ENCODE results near the gene BRK1.
"Not testable (repeated sequence)": the region's sequence is repeated elsewhere in the genome, so short reads cannot be mapped to it uniquely, and the experiment has no call there.

The BRK1 gene

GRCh38 chr3:10115326-10116137 lies at the start of gene BRK1:
Gene BRK1 (plus strand): TSS chr3:10115675. CDS start chr3:10115702, 27 bp downstream.
- peak; percentile 78 for DNase-seq

- not testable (repeated sequence) for DNase-seq
Observed at GRCh38 chr3:10070077-10070476, 45.4 kb upstream of the BRK1 start.

- DNase-seq = no peak
Observed at GRCh38 chr3:10074666-10075065, 40.8 kb upstream of the BRK1 start.

- DNase-seq = no peak
Observed at GRCh38 chr3:10081871-10082270, 33.6 kb upstream of the BRK1 start.

- no peak for DNase-seq
Observed at GRCh38 chr3:10085738-10086137, 29.7 kb upstream of the BRK1 start.

DNA sequence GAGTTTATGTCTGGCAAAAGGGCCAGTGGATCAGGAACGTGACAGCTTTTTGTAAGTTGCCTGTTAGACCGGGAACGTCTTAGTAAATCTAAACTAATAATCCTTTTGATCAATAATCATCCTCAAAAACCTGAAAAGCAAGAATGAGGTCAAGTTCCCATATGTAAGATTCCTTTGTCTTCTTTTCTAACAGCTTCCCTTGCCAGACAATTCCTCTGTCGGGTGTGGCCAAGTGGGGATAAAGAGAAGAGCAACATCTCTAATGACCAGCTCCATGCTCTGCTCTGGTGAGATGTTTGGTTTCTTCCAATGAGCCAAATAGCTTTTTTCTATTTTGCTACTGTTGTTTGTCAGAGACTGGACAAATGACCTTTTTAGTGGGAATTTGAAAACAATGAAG lies 27.2 kb upstream of the BRK1 start:
- no peak for DNase-seq

DNA sequence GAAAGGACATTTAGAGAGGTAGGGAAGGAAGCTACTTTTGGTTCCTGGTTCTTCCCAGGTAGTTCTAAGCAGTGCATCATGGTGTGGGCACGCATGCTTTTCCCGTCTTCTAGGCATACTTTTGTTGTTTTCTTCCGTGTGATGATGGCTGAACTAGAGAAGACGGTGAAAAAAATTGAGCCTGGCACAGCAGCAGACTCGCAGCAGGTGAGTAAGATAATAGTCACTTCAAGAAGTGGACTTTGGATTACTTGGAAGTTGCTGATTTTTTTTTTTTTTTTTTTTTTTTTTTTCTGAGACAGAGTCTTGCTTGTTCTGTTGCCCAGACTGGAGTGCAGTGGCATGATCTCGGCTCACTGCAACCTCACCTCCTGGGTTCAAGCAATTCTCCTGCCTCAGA lies 25.3 kb upstream of the BRK1 start:
- no peak for DNase-seq

DNA sequence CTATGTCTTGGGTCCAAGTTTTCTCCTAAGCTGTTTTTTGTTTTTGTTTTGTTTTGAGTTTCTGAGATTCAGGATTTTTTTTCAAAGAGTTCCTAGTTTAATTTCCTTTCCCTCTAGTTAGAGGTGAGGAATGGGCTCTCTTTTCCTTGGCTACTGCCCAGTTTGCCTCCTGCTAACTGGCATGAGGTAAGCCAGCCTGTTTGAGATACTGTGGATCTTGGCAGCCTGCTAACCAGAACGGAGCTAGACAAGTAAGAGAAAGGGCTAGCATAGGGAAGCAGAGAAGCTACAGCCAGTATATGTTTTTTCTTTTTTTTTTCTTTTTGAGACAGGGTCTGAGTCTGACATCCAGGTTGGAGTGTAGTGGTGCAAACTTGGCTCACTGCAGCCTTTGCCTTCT lies 24.7 kb upstream of the BRK1 start:
- DNase-seq = not testable (repeated sequence)

GRCh38 chr3:10091387-10091786 lies 24.1 kb upstream of the BRK1 start:
- DNase-seq = not testable (repeated sequence)

- no peak for DNase-seq
Observed at GRCh38 chr3:10093678-10094077, 21.8 kb upstream of the BRK1 start.

DNA sequence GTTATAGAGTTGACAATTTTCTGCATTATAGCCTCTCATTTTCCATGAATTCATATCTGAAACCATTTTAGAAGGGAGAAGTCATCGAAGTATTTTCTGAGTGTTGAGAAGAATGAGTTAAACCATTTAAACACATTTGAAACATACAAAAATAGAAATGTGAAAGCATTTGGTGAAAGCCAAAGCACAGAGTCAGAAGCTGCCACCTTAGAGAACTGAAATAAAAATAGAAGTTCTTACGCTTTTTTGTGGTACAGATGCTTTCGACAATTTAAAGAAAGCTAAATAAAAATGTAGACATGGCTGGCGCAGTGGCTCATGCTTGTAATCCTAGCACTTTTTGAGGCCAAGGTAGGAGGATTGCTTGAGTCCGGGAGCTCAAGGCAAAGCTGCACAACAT lies 16.4 kb upstream of the BRK1 start:
- DNase-seq = no peak

DNA sequence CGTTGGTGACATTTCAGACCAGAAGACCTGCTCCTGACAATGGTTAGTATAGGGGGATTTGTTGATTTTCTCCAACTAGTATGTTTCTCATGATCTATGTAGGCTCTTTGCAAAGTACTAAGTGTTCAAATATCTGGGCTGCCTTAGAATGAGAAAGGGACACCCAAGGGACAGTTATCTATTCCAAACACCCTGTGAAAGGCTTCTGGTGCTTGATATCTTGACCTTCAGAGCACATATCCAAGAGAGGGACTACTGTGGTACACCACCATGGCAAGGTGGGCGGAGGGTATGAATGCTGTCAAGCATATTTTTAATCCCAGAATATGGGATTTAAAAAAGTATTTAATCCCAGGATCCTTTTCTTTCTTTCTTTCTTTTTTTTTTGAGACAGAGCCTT lies 8.6 kb upstream of the BRK1 start:
- DNase-seq = no peak

DNA sequence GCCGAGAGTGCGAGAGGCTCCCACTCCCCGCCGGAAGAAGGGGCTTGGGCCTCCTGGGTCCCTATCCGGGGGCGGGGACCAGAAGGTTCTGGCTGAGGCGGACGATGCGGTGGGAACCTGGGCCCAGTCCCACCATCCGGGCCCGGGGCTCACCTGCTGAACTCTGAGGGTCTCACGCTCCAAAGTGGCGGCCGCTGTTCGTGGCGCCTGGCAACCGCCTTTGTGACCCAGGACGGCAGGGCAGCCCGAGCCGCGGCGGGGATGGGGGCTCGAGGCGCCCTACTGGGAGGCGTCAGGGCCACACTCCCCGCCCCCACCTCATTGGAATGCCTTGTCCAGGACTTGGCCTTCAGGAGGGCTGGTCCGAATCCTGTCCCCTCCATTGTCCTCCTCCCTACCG lies 7.4 kb upstream of the BRK1 start, which contains the start of gene FANCD2OS:
TSS of gene FANCD2OS (minus strand) at position 165 of the 400 bp plus-strand sequence. CDS start 3,481 bp downstream, outside the sequence.
- DNase-seq = no peak

GRCh38 chr3:10116138-10116460 lies 624 bp downstream of the BRK1 start:
- DNase-seq = no peak

DNA sequence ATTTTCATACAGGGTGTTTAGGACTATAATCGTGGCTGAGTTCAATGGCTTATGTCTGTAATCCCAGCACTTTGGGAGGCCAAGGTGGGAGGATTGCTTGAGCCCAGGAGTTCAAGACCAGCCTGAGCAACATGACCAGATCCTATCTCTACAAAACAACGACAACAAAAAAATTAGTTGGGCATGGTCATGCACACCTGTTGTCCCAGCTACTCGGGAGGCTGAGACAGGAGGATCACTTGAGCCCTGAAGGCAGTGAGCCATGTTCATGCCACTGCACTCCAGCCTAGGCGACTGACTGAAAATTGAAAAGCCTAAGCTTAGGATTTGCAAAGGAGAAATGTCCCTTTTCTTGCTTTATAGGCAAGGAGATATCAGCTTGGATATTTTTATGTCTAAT lies 1.5 kb downstream of the BRK1 start:
- DNase-seq = no peak

DNA sequence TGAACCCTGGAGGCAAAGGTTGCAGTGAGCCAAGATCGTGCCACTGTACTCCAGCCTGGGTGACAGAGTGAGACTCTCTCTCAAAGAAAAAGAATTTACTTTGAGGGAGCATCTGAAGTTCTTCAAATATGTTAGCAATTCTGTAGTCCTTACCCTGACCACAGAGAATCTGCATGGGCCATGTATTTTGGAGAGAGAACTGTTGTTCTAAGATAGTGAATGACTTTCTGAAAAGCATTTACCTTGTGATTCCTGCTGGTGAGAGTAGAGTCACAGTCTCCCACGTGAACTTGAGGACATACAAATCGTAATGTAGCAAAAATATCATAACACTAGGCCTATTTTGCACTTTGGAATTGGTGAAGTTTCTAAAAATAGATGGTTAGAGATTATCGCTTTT lies 3.9 kb downstream of the BRK1 start:
- no peak for DNase-seq

GRCh38 chr3:10121064-10121463 lies 5.6 kb downstream of the BRK1 start:
- no peak for DNase-seq

DNA sequence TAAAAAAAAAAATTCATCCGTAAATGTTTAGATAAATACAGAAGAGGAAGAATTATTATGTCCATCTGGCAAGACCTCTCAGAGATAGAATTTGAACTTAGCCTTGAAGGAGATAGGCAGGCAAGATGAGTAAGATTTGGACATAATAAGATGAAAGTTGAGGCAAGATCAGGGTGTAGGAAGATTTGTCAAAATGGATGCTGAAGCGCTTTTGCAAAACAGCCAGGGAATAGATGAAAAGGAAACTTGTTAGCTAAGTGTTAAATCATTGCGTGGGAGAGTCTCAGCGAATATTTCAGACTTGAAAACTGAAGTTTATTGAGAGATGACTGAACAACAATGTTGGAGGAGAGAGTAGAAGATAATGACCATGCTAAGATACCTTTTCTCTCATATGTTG lies 7.2 kb downstream of the BRK1 start:
- no peak for DNase-seq

DNA sequence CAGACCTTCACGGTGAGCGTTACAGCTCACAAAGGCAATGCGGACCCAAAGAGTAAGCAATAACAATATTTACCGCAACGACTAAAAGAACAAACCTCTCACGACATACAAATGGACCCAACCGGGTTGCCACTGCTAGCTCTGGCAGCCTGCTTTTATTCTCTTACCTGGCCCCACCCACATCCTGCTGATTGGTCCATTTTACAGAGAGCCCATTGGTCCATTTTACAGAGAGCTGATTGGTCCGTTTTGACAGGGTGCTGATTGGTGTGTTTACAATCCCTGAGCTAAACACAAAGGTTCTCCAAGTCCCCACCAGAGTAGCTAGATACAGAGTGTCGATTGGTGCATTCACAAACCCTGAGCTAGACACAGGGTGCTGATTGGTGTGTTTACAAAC lies 20.4 kb downstream of the BRK1 start:
- not testable (repeated sequence) for DNase-seq

DNA sequence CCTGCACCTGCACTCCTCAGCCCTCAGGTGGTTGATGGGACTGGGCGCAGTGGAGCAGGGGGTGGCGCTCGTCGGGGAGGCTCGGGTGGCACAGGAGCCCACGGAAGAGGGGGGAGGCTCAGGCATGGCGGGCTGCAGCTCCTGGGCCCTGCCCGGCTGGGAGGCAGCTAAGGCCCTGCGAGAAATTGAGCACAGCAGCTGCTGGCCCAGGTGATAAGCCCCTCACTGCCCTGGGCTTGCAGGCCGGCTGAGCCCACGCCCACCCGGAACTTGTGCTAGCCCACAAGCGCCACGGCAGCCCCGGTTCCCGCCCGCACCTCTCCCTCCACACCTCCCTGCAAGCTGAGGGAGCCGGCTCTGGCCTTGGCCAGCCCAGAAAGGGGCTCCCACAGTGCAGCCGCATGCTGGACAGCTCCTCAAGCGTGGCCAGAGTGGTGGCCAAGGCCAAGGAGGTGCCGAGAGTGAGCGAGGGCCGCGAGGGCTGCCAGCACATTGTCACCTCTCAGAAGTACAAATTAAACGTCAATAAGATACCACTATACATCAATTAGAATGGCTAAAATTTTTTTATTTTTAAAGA lies 21.0 kb downstream of the BRK1 start:
- DNase-seq = no peak

DNA sequence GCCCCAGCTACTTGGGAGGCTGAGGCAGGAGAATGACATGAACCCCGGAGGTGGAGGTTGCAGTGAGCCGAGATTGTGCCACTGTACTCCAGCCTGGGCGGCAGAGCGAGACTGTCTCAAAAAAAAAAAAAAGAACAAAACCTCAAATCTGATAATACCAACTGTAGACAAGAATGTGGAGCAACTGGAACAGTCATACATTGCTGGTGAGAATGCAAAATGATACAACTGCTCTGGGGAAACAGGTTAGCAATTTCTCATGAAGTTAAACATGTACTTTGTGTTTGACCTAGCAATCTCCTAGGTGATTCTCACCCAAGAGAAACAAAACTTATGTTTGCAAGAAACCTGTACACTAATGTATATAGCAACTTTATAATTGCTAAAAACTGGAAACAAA lies 21.7 kb downstream of the BRK1 start:
- no peak for DNase-seq

DNA sequence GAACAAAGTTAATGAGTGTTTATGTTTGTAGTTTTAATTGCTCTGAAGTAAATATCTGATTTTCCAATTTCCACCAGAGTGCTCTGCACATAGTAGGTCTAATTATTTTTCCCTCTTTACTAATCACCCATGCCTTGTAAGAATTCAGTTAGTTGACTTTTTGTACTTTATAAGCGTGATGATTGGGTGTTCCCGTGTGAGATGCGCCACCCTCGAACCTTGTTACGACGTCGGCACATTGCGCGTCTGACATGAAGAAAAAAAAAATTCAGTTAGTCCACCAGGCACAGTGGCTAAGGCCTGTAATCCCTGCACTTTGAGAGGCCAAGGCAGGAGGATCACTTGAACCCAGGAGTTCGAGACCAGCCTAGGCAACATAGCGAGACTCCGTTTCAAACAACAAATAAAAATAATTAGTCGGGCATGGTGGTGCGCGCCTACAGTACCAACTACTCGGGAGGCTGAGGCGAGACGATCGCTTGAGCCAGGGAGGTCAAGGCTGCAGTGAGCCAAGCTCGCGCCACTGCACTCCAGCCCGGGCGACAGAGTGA lies 25.6 kb downstream of the BRK1 start:
- no peak for DNase-seq

GRCh38 chr3:10142707-10143560 lies 27.5 kb downstream of the BRK1 start:
- DNase-seq = no peak

DNA sequence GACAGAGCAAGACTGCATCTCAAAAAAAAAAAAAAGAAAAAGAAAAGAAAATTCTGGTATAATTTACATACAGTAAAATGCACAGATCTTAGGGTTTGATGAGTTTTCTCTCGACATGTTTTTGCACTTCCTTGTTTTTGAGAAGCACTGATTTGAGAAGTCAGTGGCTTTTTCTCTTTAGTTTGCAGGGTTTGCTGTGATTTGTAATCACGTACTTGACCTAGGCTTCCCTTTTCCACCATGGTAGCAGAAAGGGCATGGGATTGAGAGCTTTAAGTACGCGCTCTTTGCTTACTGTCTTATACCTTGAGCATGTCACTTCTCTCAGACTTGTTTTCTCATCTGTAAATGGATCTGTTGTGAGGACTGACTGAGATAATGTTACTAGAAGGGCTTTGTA lies 30.2 kb downstream of the BRK1 start:
- no peak for DNase-seq

Data from NCI-H524 treated with DMSO at 0.1 percent for 48 hours (cell line).